COLO668 (cell line): ENCODE measurements around the gene CMTM4.
"Not testable (repeated sequence)": the region's sequence is repeated elsewhere in the genome, so short reads cannot be mapped to it uniquely, and the experiment has no call there.

ENCODE experiments used
- DNase-seq: peaks from one replicate; lab custom pipeline; 2025; ENCODE audit not compliant: unreplicated experiment; lab: John Stamatoyannopoulos, UW

The CMTM4 gene

GRCh38 chr16:66705790-66706505 lies 9.4 kb upstream of the CMTM4 start:
- no peak for DNase-seq

- no peak for DNase-seq
These were observed 7.1 kb upstream of the CMTM4 start for GRCh38 chr16:66703406-66704215.

GRCh38 chr16:66701516-66701915 lies 5.0 kb upstream of the CMTM4 start:
- no peak for DNase-seq

- no peak for DNase-seq
These were observed 4.5 kb upstream of the CMTM4 start for GRCh38 chr16:66701026-66701425.

- no peak for DNase-seq
These were observed 3.4 kb upstream of the CMTM4 start for GRCh38 chr16:66699898-66700297.

GRCh38 chr16:66698046-66698445 lies 1.5 kb upstream of the CMTM4 start:
- DNase-seq: no peak

GRCh38 chr16:66695935-66696668 lies 441 bp downstream of the CMTM4 start:
- DNase-seq: peak; percentile 76

GRCh38 chr16:66695471-66695934 lies 1.0 kb downstream of the CMTM4 start:
- DNase-seq: no peak

- DNase-seq: no peak
These were observed 3.4 kb downstream of the CMTM4 start for GRCh38 chr16:66693149-66693548.

- no peak for DNase-seq
These were observed 4.2 kb downstream of the CMTM4 start for GRCh38 chr16:66692341-66692740.

GRCh38 chr16:66691234-66691633 lies 5.3 kb downstream of the CMTM4 start:
- no peak for DNase-seq

GRCh38 chr16:66690106-66690847 lies 6.3 kb downstream of the CMTM4 start:
- DNase-seq: no peak

GRCh38 chr16:66689282-66689681 lies 7.3 kb downstream of the CMTM4 start:
- no peak for DNase-seq

GRCh38 chr16:66687906-66688625 lies 8.5 kb downstream of the CMTM4 start:
- DNase-seq: no peak

- not testable (repeated sequence) for DNase-seq
These were observed 10.9 kb downstream of the CMTM4 start for GRCh38 chr16:66685501-66686115.

- DNase-seq: no peak
These were observed 14.3 kb downstream of the CMTM4 start for GRCh38 chr16:66682271-66682670.

GRCh38 chr16:66681676-66682075 lies 14.9 kb downstream of the CMTM4 start:
- DNase-seq: no peak

GRCh38 chr16:66678337-66678736 lies 18.2 kb downstream of the CMTM4 start:
- DNase-seq: no peak

- DNase-seq: no peak
These were observed 18.7 kb downstream of the CMTM4 start for GRCh38 chr16:66677836-66678235.

- DNase-seq: no peak
These were observed 19.4 kb downstream of the CMTM4 start for GRCh38 chr16:66677179-66677578.
